ENCODE results near the gene SPRYD3.
"Not testable (repeated sequence)": the region's sequence is repeated elsewhere in the genome, so short reads cannot be mapped to it uniquely, and the experiment has no call there.

Gene SPRYD3

DNA sequence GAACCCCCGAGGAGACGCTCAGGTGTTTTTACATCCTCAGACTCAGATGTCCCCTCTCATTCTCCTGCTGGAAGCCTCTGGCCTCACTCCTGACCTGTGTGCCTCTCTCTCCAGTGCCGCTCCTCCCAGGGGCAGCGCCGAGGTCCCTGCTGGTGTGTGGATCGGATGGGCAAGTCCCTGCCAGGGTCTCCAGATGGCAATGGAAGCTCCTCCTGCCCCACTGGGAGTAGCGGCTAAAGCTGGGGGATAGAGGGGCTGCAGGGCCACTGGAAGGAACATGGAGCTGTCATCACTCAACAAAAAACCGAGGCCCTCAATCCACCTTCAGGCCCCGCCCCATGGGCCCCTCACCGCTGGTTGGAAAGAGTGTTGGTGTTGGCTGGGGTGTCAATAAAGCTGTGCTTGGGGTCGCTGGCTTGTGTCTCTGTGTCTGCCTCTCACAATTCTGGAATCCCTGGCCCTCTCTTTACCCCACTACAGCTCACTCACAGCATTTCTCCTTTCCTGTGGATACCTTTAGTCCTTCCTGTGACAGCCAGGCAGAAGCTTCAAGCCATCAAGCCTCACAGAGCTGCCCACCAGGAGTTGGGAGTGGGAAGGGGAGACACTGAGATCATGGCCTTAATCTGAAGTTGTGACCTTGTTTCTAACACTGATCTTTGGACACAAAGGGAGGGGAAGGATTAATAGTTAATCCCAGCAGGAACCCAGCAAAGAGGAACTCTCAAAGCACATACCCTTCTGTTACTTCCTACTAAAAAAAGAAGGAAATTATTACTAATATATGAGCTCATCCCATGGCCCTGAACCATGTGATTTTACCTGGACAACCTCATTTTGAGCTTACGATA is 23.0 kb upstream of the SPRYD3 start:
- peak; percentile 52 to 56 for DNase-seq

DNA sequence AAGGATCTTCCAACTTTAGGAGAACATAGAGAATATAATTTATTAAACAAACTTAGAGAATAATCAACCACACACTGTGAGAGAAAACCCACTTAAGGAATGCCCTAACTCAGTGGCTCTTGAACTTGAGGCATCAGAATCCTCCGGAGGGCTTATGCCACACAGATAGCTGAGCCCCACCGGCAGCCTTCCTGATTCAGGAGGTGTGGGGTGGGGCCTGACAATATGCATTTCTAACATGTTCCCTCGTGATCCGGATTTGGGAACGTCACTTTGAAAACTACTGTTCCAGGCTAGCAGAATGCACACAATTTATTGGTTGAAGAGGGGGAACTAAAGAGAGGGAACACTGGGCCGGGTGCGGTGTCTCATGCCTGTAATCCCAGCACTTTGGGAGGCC is 22.1 kb upstream of the SPRYD3 start:
- no peak for DNase-seq

DNA sequence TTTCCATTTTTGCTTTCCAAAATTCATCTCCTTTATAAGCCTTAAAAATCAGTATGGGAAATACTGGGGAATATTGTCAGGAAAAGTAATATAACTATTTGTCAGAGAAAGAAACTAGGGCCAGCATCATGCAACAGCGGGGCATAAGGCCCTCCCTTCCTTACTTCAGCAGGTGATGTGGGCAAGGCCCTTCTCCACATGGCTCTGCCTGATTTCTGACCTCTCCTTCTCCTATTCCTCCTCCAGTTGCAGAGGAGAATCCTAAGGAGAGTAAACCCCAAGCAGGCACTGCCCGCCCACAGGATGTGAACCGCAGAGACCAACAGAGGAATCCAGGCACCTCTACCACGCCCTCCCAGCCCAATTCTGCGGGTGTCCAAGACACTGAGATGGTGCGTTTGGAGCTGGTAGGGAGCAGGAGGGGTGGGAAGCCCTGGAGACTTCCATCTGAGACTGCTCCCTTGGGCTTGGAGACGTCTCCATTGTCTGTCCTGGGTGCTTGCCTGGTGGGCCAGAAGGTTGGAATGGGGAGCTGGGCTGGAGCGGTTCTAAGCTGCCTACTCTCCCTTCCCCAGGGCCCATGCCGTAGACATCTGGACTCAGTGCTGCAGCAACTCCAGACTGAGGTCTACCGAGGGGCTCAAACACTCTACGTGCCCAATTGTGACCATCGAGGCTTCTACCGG is 21.4 kb upstream of the SPRYD3 start:
- no peak for DNase-seq

- peak; percentile 74 to 84 for DNase-seq
These were observed 20.1 kb upstream of the SPRYD3 start for GRCh38 chr12:53099071-53099882.

DNA sequence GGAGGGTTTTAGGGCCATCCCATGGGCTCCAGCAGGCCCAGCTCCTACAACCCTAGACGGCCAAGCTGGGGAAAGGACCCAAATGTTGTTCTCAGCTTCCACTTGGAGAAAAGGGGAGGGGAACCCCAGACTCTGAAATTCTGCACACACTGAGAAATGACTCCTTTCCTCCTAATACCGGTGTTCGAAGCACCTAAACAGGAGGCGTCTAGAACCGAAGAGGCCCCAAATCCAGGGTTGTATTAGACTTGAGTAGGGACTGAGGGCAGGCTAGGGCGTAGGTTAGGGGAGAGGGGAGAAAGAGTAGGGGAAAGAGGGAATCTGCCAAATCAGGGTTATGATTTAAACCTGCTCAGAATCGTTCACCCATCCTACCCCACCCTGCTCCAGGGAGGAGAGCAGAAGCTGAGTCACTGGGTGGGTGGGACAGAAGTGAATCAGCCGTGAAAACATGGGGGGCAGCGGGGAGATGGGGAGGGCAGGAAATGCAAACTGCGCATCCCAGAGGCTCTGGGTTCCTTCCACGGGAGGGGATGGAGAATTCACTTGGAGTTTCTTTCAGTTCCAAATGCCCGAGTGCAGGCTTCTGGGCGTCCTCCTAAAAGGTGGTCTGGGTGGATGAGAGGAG is 19.3 kb upstream of the SPRYD3 start:
- no peak for DNase-seq

DNA sequence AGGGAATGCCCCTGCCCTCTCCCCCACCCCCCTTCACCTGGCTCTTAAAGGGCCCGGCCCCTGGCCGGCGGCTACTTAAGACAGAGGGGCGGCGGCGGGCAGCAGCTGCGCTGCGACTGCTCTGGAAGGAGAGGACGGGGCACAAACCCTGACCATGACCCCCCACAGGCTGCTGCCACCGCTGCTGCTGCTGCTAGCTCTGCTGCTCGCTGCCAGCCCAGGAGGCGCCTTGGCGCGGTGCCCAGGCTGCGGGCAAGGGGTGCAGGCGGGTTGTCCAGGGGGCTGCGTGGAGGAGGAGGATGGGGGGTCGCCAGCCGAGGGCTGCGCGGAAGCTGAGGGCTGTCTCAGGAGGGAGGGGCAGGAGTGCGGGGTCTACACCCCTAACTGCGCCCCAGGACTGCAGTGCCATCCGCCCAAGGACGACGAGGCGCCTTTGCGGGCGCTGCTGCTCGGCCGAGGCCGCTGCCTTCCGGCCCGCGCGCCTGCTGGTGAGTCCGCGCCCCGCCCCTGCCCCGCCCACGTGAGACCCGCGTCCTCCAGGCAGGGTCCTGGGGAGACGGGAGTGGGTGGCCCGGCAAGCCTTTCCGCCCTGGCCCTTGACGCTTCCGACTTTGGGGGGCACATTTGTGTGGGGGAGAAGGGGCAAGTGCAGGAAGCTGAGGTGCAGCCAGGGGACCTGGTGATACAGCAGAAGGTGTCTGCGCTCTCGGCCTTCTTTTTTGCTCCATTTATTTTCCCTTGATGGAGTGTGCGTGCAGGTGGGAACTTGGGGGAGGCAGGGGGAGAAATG is 18.6 kb upstream of the SPRYD3 start, which contains the start of gene IGFBP6:
TSS of gene IGFBP6 (plus strand) at position 104 of the 790 bp plus-strand sequence. CDS start at position 155, 51 bp downstream.
- peak; percentile 8 to 55 for DNase-seq

DNA sequence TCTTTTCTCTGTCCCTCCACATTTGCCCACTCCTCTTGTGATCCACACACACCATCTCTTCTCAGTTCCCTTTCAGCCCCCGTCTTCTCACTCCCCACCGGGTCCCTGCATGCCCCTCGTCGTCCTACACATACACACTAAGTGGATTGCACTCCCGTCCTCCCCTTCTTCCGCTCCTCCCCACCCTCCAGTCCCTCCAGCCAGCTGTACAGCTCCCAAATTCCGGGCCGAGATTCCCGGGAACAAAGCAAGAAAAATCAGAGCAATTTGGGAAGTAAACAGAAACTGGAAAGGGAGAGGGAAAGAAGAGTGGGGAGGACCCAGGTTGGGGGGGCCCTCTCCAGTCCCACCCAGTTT is 18.0 kb upstream of the SPRYD3 start:
- DNase-seq: no peak

- DNase-seq: no peak
These were observed 17.6 kb upstream of the SPRYD3 start for GRCh38 chr12:53096759-53097158.

GRCh38 chr12:53096089-53096741 is 17.0 kb upstream of the SPRYD3 start:
- DNase-seq: peak; percentile 56 to 84

DNA sequence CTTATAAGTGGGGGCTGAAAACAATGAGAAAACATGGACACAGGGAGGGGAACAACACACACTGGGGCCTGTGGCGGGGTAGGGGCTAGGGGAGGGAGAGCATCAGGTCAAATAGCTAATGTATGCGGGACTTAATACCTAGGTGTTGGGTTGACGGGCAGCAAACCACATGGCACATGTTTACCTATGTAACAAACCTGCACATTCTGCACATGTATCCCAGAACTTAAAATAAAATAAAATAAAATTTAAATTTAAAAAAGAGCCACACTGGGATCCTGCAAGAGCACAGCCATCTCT is 16.4 kb upstream of the SPRYD3 start:
- not testable (repeated sequence) for DNase-seq

GRCh38 chr12:53094796-53095595 is 15.8 kb upstream of the SPRYD3 start:
- DNase-seq: not testable (repeated sequence)

- DNase-seq: peak; percentile 15 to 30
These were observed 15.2 kb upstream of the SPRYD3 start for GRCh38 chr12:53094394-53094787.

GRCh38 chr12:53093777-53094393 is 14.7 kb upstream of the SPRYD3 start:
- DNase-seq: peak; percentile 72 to 81

GRCh38 chr12:53091756-53092155 is 12.6 kb upstream of the SPRYD3 start:
- no peak for DNase-seq

DNA sequence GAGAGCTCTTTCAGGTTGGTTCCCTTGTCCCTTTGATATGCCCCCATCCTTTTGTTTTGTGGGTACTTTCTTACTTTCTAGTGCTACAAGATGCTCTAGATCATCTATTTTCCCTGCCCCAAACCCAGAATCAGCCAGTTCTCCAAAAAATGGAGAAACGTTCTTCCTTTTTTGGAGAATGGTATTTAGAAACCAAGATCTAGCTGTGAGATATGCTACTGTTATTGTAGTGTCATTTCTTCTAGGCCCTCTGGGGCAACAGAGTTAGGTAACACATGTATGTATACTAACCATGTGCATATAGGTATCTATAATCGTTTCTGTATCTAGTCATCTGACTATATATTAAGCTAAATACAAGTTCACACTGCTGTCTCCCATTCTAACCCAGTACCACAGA is 11.4 kb upstream of the SPRYD3 start:
- peak in 1 of 2 donors; percentile 5 for DNase-seq

- DNase-seq: no peak
These were observed 10.9 kb upstream of the SPRYD3 start for GRCh38 chr12:53090105-53090504.

DNA sequence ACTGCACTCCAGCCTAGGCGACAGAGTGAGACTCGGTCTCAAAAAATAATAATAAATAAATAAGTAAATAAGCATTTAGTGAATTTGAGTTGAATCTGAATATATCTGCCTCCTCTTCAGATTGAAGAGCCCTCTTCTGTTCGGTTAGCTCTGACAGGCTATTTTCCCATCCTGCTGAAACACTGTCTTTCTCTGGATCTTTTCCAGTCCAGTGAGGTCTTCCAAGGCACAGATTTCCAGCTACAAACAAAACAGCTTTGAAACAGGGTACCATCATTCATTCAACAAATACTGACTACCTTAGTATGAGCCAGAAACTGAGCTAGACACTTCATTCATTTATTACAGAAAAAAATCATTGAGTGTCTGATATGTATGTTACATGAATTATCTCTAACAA is 7.2 kb upstream of the SPRYD3 start:
- DNase-seq: no peak

DNA sequence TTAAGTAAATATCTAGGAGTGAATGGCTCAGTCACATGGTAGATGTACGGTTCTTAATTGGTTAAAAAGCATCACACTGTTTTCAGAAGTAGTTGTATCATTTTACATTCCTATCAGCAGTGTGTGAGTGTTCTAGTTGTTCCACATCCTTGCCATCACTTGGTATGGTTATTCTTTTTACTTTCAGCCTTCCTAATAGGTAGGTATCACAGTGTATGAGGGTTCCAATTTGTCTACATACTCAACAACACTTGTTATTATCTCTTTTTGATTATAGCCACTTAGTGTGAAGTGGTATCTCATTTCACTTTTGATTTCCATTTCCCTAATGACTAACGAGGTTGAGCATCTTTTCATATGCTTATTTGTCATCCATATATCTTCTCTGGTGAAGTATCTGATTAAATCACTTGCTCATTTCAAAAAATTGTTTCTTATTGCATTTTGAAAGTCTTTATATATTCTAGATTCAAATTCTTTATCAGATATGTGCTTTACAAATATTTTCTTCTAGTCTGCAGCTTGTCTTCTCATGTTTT is 3.5 kb upstream of the SPRYD3 start:
- DNase-seq: no peak

DNA sequence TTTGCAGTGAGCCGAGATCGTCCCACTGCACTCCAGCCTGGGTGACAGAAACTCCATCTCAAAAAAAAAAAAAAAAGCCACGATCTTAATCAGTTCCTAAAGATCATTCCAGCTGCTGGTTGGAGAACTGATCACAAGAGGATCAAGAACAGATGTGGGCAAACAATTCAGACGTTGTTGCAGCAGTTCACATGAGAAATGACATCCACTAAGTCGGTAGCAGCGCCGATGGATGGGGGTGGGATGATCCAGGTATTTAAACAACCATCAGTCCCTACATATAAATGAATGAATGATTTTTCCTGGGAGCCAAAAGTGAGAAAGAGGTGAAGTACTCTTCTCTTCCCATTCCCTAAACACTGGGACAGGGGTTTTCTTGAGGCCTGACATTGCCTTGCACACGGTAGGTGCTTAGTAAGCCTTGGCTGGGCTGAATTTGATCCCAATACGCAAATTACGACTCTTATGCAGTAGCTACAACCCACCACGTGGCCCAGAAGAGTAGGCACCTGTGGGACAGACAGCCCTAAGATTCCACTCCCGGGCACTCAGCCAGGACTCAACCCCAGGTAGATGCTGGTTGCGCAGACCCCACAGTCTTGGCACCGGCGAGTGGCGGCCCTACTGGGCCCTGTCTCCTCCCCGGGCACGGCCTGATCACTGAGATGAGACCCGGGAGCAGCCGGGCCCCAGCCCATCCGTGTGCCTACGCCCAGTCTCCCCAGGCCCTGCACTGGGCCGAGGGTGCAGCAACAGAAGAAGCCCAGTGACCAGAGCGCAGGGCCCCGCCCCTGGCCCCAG is 565 bp downstream of the SPRYD3 start:
- DNase-seq: no peak
